H1 (cell line): ENCODE data around the gene SLFN12L.

Experiments used
- CREB1 ChIP-seq: IDR thresholded peaks from 2 replicates; pipeline ENCODE4 v1.6.1; 2012; ENCODE audit warnings: inconsistent platforms
- CTCF ChIP-seq, 3 experiments: IDR thresholded peaks; 1 replicate in 2 of 3; 2 replicates in 1 of 3; pipeline versions ENCODE4 v1.5.1 to v1.6.1; 2011; ENCODE audit warnings: low read length in 3 of 3, mild to moderate bottlenecking in 3 of 3, inconsistent platforms in 2 of 3, low read depth in 1 of 3, moderate library complexity in 1 of 3; ENCODE audit not compliant: insufficient read depth in 1 of 3; ENCODE audit errors: control extremely low read depth in 1 of 3
- EP300 ChIP-seq, 2 experiments: IDR thresholded peaks; 1 replicate in 1 of 2; 2 replicates in 1 of 2; pipeline ENCODE4 v1.6.1; 2011 to 2012; ENCODE audit warnings: low read depth in 2 of 2, low read length in 2 of 2, mild to moderate bottlenecking in 2 of 2, borderline replicate concordance in 1 of 2, inconsistent platforms in 1 of 2, moderate library complexity in 1 of 2
- GTF2F1 ChIP-seq: IDR thresholded peaks from 2 replicates; pipeline ENCODE4 v1.6.1; 2012; ENCODE audit warnings: low read depth, low read length, improper control_type of control experiment, borderline replicate concordance
- HDAC2 ChIP-seq, 2 experiments: fragments of 300-600 bp in 1 of 2; sonication (generic) in 1 of 2; IDR thresholded peaks; 2 replicates each; pipeline ENCODE4 v1.6.1; 2011 to 2012; ENCODE audit warnings: low read depth in 2 of 2, low read length in 2 of 2, mild to moderate bottlenecking in 2 of 2, moderate library complexity in 2 of 2, borderline replicate concordance in 1 of 2, inconsistent platforms in 1 of 2
- JUN ChIP-seq: IDR thresholded peaks from 2 replicates; pipeline ENCODE4 v1.6.1; 2011; ENCODE audit warnings: low read depth, mild to moderate bottlenecking, improper control_type of control experiment, low read length
- KDM1A ChIP-seq: fragments of 200-600, 300-600 bp; sonication (generic); IDR thresholded peaks from 2 replicates; pipeline ENCODE4 v1.7.1; 2016; ENCODE audit warnings: mild to moderate bottlenecking, low read length, borderline replicate concordance
- RAD21 ChIP-seq, 2 experiments: IDR thresholded peaks in 1 of 2; conservative IDR thresholded peaks in 1 of 2; 2 replicates each; pipeline ENCODE4 v1.6.1; 2011; ENCODE audit warnings: low read depth in 2 of 2, low read length in 2 of 2, improper control_type of control experiment in 1 of 2, inconsistent platforms in 1 of 2, mild to moderate bottlenecking in 1 of 2, moderate library complexity in 1 of 2
- RXRA ChIP-seq: IDR thresholded peaks from 2 replicates; pipeline ENCODE4 v1.6.1; 2011; ENCODE audit warnings: low read depth, mild to moderate bottlenecking, low read length, moderate library complexity; ENCODE audit not compliant: insufficient read depth
- SP1 ChIP-seq: IDR thresholded peaks from 2 replicates; pipeline ENCODE4 v1.6.1; 2011; ENCODE audit warnings: low read depth, low read length
- SRF ChIP-seq: IDR thresholded peaks from 2 replicates; pipeline ENCODE4 v1.6.1; 2011; ENCODE audit warnings: mild to moderate bottlenecking, low read depth, low read length, moderate library complexity
- YY1 ChIP-seq: IDR thresholded peaks from 2 replicates; pipeline ENCODE4 v1.6.1; 2011; ENCODE audit warnings: low read depth, mild to moderate bottlenecking, low read length

GRCh38 chr17:35566968-35567367 lies 29.5 kb upstream of the SLFN12L start:
- no peak for TF ChIP-seq CTCF (IDR thresholded peaks at IDR 0.05; ENCODE audit: control extremely low read depth in 1 of 3, insufficient read depth in 1 of 3, low read depth in 1 of 3, low read length in 3 of 3)
- TF ChIP-seq RAD21 (IDR thresholded peaks at IDR 0.05 in 1 of 2, conservative IDR thresholded peaks at IDR 0.05 in 1 of 2; ENCODE audit: low read depth in 2 of 2, low read length in 2 of 2), result no peak
- no peak for TF ChIP-seq HDAC2 (IDR thresholded peaks at IDR 0.05; ENCODE audit: borderline replicate concordance in 1 of 2, low read depth in 2 of 2, low read length in 2 of 2)
- TF ChIP-seq SP1, result no peak
- no peak for TF ChIP-seq EP300 (IDR thresholded peaks at IDR 0.05; ENCODE audit: borderline replicate concordance in 1 of 2, low read depth in 2 of 2, low read length in 2 of 2)
- no peak for TF ChIP-seq JUN
- no peak for TF ChIP-seq YY1
- no peak for TF ChIP-seq GTF2F1
- no peak for TF ChIP-seq SRF
- TF ChIP-seq KDM1A, result no peak
- no peak for TF ChIP-seq RXRA
- TF ChIP-seq CREB1, result no peak
